K562 (cell line): Measurements from ENCODE around the gene ZMYND8. TPM values are rescaled to one million over a fixed set of nuclear protein-coding genes. Genes with fewer than 3 reads are reported as not detected.

Experiments
- BRF2 ChIP-seq: IDR thresholded peaks from 3 replicates; pipeline ENCODE4 v1.6.1; 2011; ENCODE audit warnings: borderline replicate concordance, mild to moderate bottlenecking; ENCODE audit not compliant: insufficient read length, insufficient read depth
- CREM ChIP-seq: IDR thresholded peaks from 2 replicates; pipeline ENCODE4 v1.6.1; 2014; ENCODE audit warnings: antibody characterized with exemption, low read depth
- DDX20 ChIP-seq: fragments of 450-650 bp; IDR thresholded peaks from 2 replicates; pipeline ENCODE4 v1.6.1; 2016; ENCODE audit warnings: missing genetic modification characterization, low read depth, mild to moderate bottlenecking, missing compliant biosample characterization, moderate library complexity
- HDAC8 ChIP-seq: fragments of 450-650 bp; IDR thresholded peaks from 2 replicates; pipeline ENCODE4 v1.6.1; 2016; ENCODE audit warnings: mild to moderate bottlenecking, missing genetic modification characterization, moderate library complexity, missing compliant biosample characterization
- HDGF ChIP-seq: fragments of 450-650 bp; IDR thresholded peaks from 2 replicates; pipeline ENCODE4 v1.6.1; 2016
- IRF9 ChIP-seq: fragments of 450-650 bp; IDR thresholded peaks from 2 replicates; pipeline ENCODE4 v1.6.1; 2016; ENCODE audit warnings: missing biosample characterization, missing genetic modification characterization
- RBM15 ChIP-seq: fragments of 200-400 bp; formaldehyde crosslinking; IDR thresholded peaks from 2 replicates; pipeline ENCODE4 v1.6.1; 2018; ENCODE audit warnings: mild to moderate bottlenecking, low read length, moderate library complexity; ENCODE audit not compliant: insufficient read depth
- RCOR1 ChIP-seq, 2 experiments: IDR thresholded peaks; 2 replicates each; pipeline ENCODE4 v1.6.1; 2012; ENCODE audit warnings: low read depth in 2 of 2, low read length in 2 of 2, borderline replicate concordance in 1 of 2, improper control_type of control experiment in 1 of 2
- TEAD2 ChIP-seq: fragments of 450-650 bp; IDR thresholded peaks from 2 replicates; pipeline ENCODE4 v1.6.1; 2016; ENCODE audit warnings: missing genetic modification characterization, control low read depth, missing compliant biosample characterization
- ZFP30 ChIP-seq: fragments of 250-450 bp; sonication (Bioruptor Pico); IDR thresholded peaks from 2 replicates; pipeline ENCODE4 v1.8.0; 2022; ENCODE audit warnings: moderate library complexity, mild to moderate bottlenecking, inconsistent platforms, borderline replicate concordance
- ZNF239 ChIP-seq: fragments of 250-450 bp; sonication (Bioruptor Pico); IDR thresholded peaks from 2 replicates; pipeline ENCODE4 v1.4.0; 2020; ENCODE audit warnings: mild to moderate bottlenecking
- ZNF311 ChIP-seq: fragments of 250-450 bp; sonication (Bioruptor Pico); IDR thresholded peaks from 2 replicates; pipeline ENCODE4 v1.4.0; 2020; ENCODE audit warnings: mild to moderate bottlenecking, moderate library complexity
- ZNF609 ChIP-seq: sonication (generic); formaldehyde crosslinking; IDR thresholded peaks from 2 replicates; pipeline ENCODE4 v1.8.1; 2023; ENCODE audit warnings: missing genetic modification reagents, mild to moderate bottlenecking, borderline replicate concordance
- ZNF639 ChIP-seq, 2 experiments: fragments of 200-800 bp in 1 of 2; sonication (Bioruptor generic) in 1 of 2; sonication (generic) in 1 of 2; formaldehyde crosslinking in 1 of 2; IDR thresholded peaks in 1 of 2; conservative IDR thresholded peaks in 1 of 2; 2 replicates each; pipeline versions ENCODE4 v1.5.0 to v1.6.1; 2016 to 2020; ENCODE audit warnings: missing compliant biosample characterization in 1 of 2, missing genetic modification characterization in 1 of 2, missing genetic modification reagents in 1 of 2
- polyA plus RNA-seq, 8 experiments: library from polyadenylated mRNA; depleted of rRNA in 4 of 8; stranded (reverse) in 5 of 8; unstranded in 3 of 8; fragments of >200 nt; fragmentation: Nextera tagmentation in 2 of 8; fragmentation: Illumina TruSeq in 1 of 8; extraction: Ambion mirVana in 2 of 8; extraction: Trizol in 1 of 8; gene quantifications; 2 replicates each; pipeline versions ENCODE4 v1.2.1 to v1.2.3, GENCODE V29; 2011 to 2014; ENCODE audit warnings: inconsistent platforms in 1 of 8, missing spikeins in 1 of 8
- total RNA-seq, 7 experiments: library from RNA; depleted of rRNA in 6 of 7; stranded (reverse); fragments of >200 nt in 6 of 7; fragmentation: Illumina TruSeq in 2 of 7; extraction: Trizol in 2 of 7; gene quantifications; 2 replicates each; pipeline versions ENCODE4 v1.2.1 to v1.2.3, GENCODE V29; 2011 to 2021; ENCODE audit warnings: low replicate concordance in 1 of 7

ZMYND8 gene
- total and polyA plus RNA-seq, 9 of the 15 experiments (the other 6 are each of a cell fraction or from before 2014, with no cell fraction given): 31.8 to 148 (median 71.9) TPM

- TF ChIP-seq RCOR1 (IDR thresholded peaks at IDR 0.05; ENCODE audit: borderline replicate concordance in 1 of 2, low read depth in 2 of 2, low read length in 2 of 2) (peak in 1 of 2 experiments; percentile 41; a peak in 1 of 4 replicates), HDGF (no peak), BRF2 (no peak), ZNF311 (CRISPR knock-in tag) (no peak), HDAC8 (tag) (0 out of 2 replicates have a peak, but pooled peaks have one; percentile 61), RBM15 (no peak), ZNF239 (CRISPR knock-in tag) (no peak), CREM (peak; percentile 49; the same call in 1 of the 2 replicates), ZFP30 (CRISPR knock-in tag) (no peak), DDX20 (tag) (no peak), TEAD2 (tag) (no peak), ZNF639 (CRISPR knock-in tag; conservative IDR thresholded peaks at IDR 0.05 in 1 of 2, IDR thresholded peaks at IDR 0.05 in 1 of 2) (no peak), IRF9 (tag) (no peak), ZNF609 (CRISPR knock-in tag) (no peak)
These were observed 160.1 kb downstream of the ZMYND8 start (continued) for GRCh38 chr20:47196091-47197081.
